Heart left ventricle (tissue), 16 donors: ENCODE measurements around the gene GLT1D1. TPM values are rescaled to one million over a fixed set of nuclear protein-coding genes. Genes with fewer than 3 reads are reported as not detected.

Experiments used
- ATAC-seq, 4 donors: fragments of 200-7000 bp; cut with Tn5 transposase; one replicate each; pipeline ENCODE4 v1.9.1; 2020 to 2022; ENCODE audit warnings: moderate library complexity in 4 of 4, mild to moderate bottlenecking in 3 of 4, moderate number of reproducible peaks in 1 of 4
- DNase-seq, 5 donors: peaks; one replicate each; pipeline ENCODE4 v3.0.0-alpha.2; 2020
- H3K27ac ChIP-seq, 12 donors: fragments of 200-600 bp; sonication (generic) in 4 of 12; one replicate each; pipeline versions ENCODE4 v1.5.0 to v1.8.0; 2016 to 2022; ENCODE audit warnings: mild to moderate bottlenecking in 2 of 12
- H3K27me3 ChIP-seq, 9 donors: fragments of 200-600 bp; sonication (generic) in 2 of 9; one replicate each; pipeline versions ENCODE4 v1.5.1 to v1.8.0; 2016 to 2022; ENCODE audit warnings: mild to moderate bottlenecking in 3 of 9
- H3K36me3 ChIP-seq, 9 donors: fragments of 200-600 bp; sonication (generic) in 2 of 9; one replicate each; pipeline versions ENCODE4 v1.5.0 to v1.8.0; 2018 to 2022; ENCODE audit warnings: mild to moderate bottlenecking in 2 of 9
- H3K4me1 ChIP-seq, 12 donors: fragments of 200-600 bp; sonication (generic) in 4 of 12; one replicate each; pipeline versions ENCODE4 v1.5.0 to v1.8.0; 2016 to 2022; ENCODE audit warnings: mild to moderate bottlenecking in 3 of 12
- H3K4me3 ChIP-seq, 12 donors: fragments of 200-600 bp; sonication (generic) in 4 of 12; one replicate each; pipeline versions ENCODE4 v1.5.0 to v1.8.0; 2017 to 2022; ENCODE audit warnings: mild to moderate bottlenecking in 9 of 12, moderate library complexity in 4 of 12
- H3K9me3 ChIP-seq, 12 donors: fragments of 200-600 bp; sonication (generic) in 4 of 12; one replicate each; pipeline versions ENCODE4 v1.5.0 to v1.8.0; 2016 to 2022; ENCODE audit warnings: mild to moderate bottlenecking in 1 of 12
- CTCF ChIP-seq, 12 donors: fragments of 200-600 bp; sonication (generic) in 4 of 12; IDR thresholded peaks; one replicate each; pipeline versions ENCODE4 v1.5.0 to v1.8.0; 2018 to 2022; ENCODE audit warnings: antibody characterized with exemption in 12 of 12, mild to moderate bottlenecking in 5 of 12
- POLR2A ChIP-seq, 2 donors: fragments of 450-650 bp; IDR thresholded peaks; one replicate each; pipeline ENCODE4 v1.6.1; 2017; ENCODE audit warnings: antibody characterized with exemption in 2 of 2, mild to moderate bottlenecking in 2 of 2, moderate library complexity in 2 of 2
- WGBS, 4 donors: extraction: QIAGEN DNeasy Blood & Tissue Kit in 2 of 4; methylation state at CpG; one replicate each; pipeline versions ENCODE4 v1.1.5 to v1.1.7; 2013 to 2018; 5-methylcytosine and 5-hydroxymethylcytosine counted together
- intact Hi-C, 10 donors: fragments of 100-400 bp; cut with DNase I; formaldehyde crosslinking; loops; one replicate each; pipeline versions ENCODE4 v1.11.1 to v1.14.2; 2022
- polyA plus RNA-seq, 2 donors: library from polyadenylated mRNA; stranded (reverse); fragments of 200-250 nt; gene quantifications; one replicate each; pipeline ENCODE4 v1.2.3, GENCODE V29; 2013
- total RNA-seq, 9 donors: library from RNA; depleted of rRNA in 2 of 9; stranded (reverse); fragments of >200 nt in 2 of 9; fragmentation: NEBNext Ultra II Directional in 3 of 9; extraction: Animal tissue kit (Norgen Biotek cat#: 25700) in 3 of 9; gene quantifications; one replicate each; pipeline versions ENCODE4 v1.1.0 to v1.2.4, GENCODE V29; 2016 to 2023
- donor health status: ischemic (EF 13 %, LVEDD 7.1; RV severe dilation, severe dysfunction).
- donor health status: healthy with polysubstance abuse.
- donor health status: DM: no; HTN: yes; CAD: no.
- donor health status: DM: no; HTN: no; CAD: no.
- donor health status: ischemic (EF 25% LVEDD 6.9; RV normal size, moderate dysfunction).
- donor health status: ischemic (EF 25% LVEDD 5.7; RV mildly dilated, moderate dysfunction).
- donor health status: healthy.
- donor health status: DM: yes; HTN: yes; CAD: no.
- donor health status: ischemic (EF 35%, LVEDD 5.7; RV mildly dilated, moderate dysfunction).
- donor health status: nonischemic (EF 11% LVEDD 7.7; RV severe dilation, severe dysfunction).
- donor health status: DM: yes; HTN: yes; CAD: no.
- donor health status: PGD.
- donor health status: ischemic (EF 29% LVEDD 5.4; RV normal size, mild dysfunction).
- donor health status: nonischemic (EF 23%, LVEDD 6.1; RV moderate dilation, normal function).

GLT1D1 gene
- total and polyA plus RNA-seq, 11 donors = 0.11 to 2.3 (median 0.38) TPM

GRCh38 chr12:128982933-128983332, 129.7 kb downstream of the GLT1D1 start:
- TF ChIP-seq CTCF (IDR thresholded peaks at IDR 0.05) (no peak), POLR2A (IDR thresholded peaks at IDR 0.05) (no peak)
- Histone ChIP-seq H3K27ac (no peak overlapping the region), H3K4me1 (no peaks in the 10 kb centered on the region), H3K4me3 (no peak overlapping the region), H3K36me3 (no peaks in the 10 kb centered on the region), H3K27me3 (peaks cover 0 to 35% (median 6%) of the 10 kb centered on the region in 9 donors), H3K9me3 (no peaks in the 10 kb centered on the region)
- WGBS, 4 donors = 75 to 82% (median 80%) methylated on average over 9 of the region's 9 CpGs
- no peak for DNase-seq
- intact Hi-C loops = no loop called here
- ATAC-seq = no peak

- no peaks in the 10 kb centered on the region for H3K36me3 ChIP-seq
- H3K4me3 ChIP-seq = no peak overlapping the region
- peaks cover 0 to 30% (median 4%) of the 10 kb centered on the region in 9 donors for H3K27me3 ChIP-seq
- no peak overlapping the region for H3K27ac ChIP-seq
- no peaks in the 10 kb centered on the region for H3K9me3 ChIP-seq
- ATAC-seq (no peak), DNase-seq (no peak)
- no peaks in the 10 kb centered on the region for H3K4me1 ChIP-seq
- intact Hi-C loops = no loop called here
- TF ChIP-seq POLR2A (IDR thresholded peaks at IDR 0.05) (no peak), CTCF (IDR thresholded peaks at IDR 0.05) (no peak)
- 71 to 82% (median 72%) methylated on average over 14 of the region's 14 CpGs for WGBS, 4 donors
Measured at GRCh38 chr12:128983371-128983770, 130.1 kb downstream of the GLT1D1 start.

GRCh38 chr12:128986957-128987356, 133.7 kb downstream of the GLT1D1 start:
- no peak for DNase-seq
- WGBS, 4 donors = 67 to 81% (median 79%) methylated on average over 10 of the region's 10 CpGs
- H3K4me3 ChIP-seq = no peak overlapping the region
- no peak for ATAC-seq
- peaks cover 0 to 5% (median 0%) of the 10 kb centered on the region in 9 donors for H3K27me3 ChIP-seq
- H3K36me3 ChIP-seq = no peaks in the 10 kb centered on the region
- H3K4me1 ChIP-seq = no peaks in the 10 kb centered on the region
- H3K9me3 ChIP-seq = peaks cover 0 to 9% (median 0%) of the 10 kb centered on the region in 12 donors
- H3K27ac ChIP-seq = no peak overlapping the region
- intact Hi-C loops = no loop called here
- TF ChIP-seq POLR2A (IDR thresholded peaks at IDR 0.05) (no peak), CTCF (IDR thresholded peaks at IDR 0.05) (no peak)

- ATAC-seq = no peak
- Histone ChIP-seq H3K9me3 (peaks cover 0 to 12% (median 0%) of the 10 kb centered on the region in 12 donors), H3K27ac (no peak overlapping the region), H3K4me1 (no peaks in the 10 kb centered on the region), H3K36me3 (no peaks in the 10 kb centered on the region), H3K4me3 (no peak overlapping the region), H3K27me3 (peaks cover 0 to 3% (median 0%) of the 10 kb centered on the region in 9 donors)
- no peak for DNase-seq
- 58 to 76% (median 63%) methylated on average over 1 of the region's 1 CpG for WGBS, 4 donors
- TF ChIP-seq CTCF (IDR thresholded peaks at IDR 0.05) (no peak), POLR2A (IDR thresholded peaks at IDR 0.05) (no peak)
- intact Hi-C loops = no loop called here
Measured at GRCh38 chr12:128989287-128989686, 136.0 kb downstream of the GLT1D1 start.
